Neural cell (in vitro differentiated cells): ENCODE results near the gene CACNA1C.

Experiments used
- CTCF ChIP-seq: fragments of 450-650 bp; IDR thresholded peaks from 2 replicates; pipeline ENCODE4 v1.5.1; 2014; ENCODE audit warnings: antibody characterized with exemption, mild to moderate bottlenecking, moderate library complexity; ENCODE audit not compliant: poor library complexity, severe bottlenecking
- EZH2 ChIP-seq: fragments of 200-600, 300-800 bp; shearing (Covaris generic), sonication (generic); IDR thresholded peaks from 2 replicates; pipeline ENCODE4 v1.6.1; 2014; ENCODE audit warnings: antibody characterized with exemption, low read length, borderline replicate concordance, mild to moderate bottlenecking; ENCODE audit not compliant: insufficient read depth, poor library complexity, severe bottlenecking
- SMC3 ChIP-seq: fragments of 450-650 bp; conservative IDR thresholded peaks from 2 replicates; pipeline ENCODE4 v1.6.1; 2014; ENCODE audit warnings: antibody characterized with exemption, mild to moderate bottlenecking, moderate library complexity; ENCODE audit not compliant: poor library complexity
- TAF1 ChIP-seq: IDR thresholded peaks from 2 replicates; pipeline ENCODE4 v1.6.1; 2012; ENCODE audit warnings: low read depth

GRCh38 chr12:2355198-2355597, 302.4 kb downstream of the CACNA1C start:
- TF ChIP-seq EZH2 (no peak), CTCF (no peak), SMC3 (no peak), TAF1 (no peak)
